PFSK-1 (cell line): ENCODE data around the gene PNCK.

ENCODE experiments used
- REST ChIP-seq, 2 experiments: IDR thresholded peaks; 2 replicates each; pipeline versions ENCODE4 v1.6.1 to v1.8.0; 2011 to 2012; ENCODE audit warnings: low read depth in 2 of 2, low read length in 2 of 2, control low read depth in 1 of 2, inconsistent platforms in 1 of 2, mild to moderate bottlenecking in 1 of 2, moderate library complexity in 1 of 2; ENCODE audit not compliant: insufficient read depth in 1 of 2
- TAF1 ChIP-seq: IDR thresholded peaks from 2 replicates; pipeline ENCODE4 v1.6.1; 2012; ENCODE audit warnings: low read length, control low read depth, borderline replicate concordance; ENCODE audit not compliant: insufficient read depth

GRCh38 chrX:153709726-153710674 lies 36.4 kb upstream of the PNCK start:
- TF ChIP-seq REST (IDR thresholded peaks at IDR 0.05; ENCODE audit: insufficient read depth in 1 of 2, low read depth in 2 of 2, low read length in 2 of 2) (no peak), TAF1 (no peak)
